GM12873 (cell line): ENCODE data around the gene FOXD3.

Experiments used
- TF ChIP-seq, protein P1 (sequence below): IDR thresholded peaks from 2 replicates; pipeline ENCODE4 v1.5.1; 2012; ENCODE audit warnings: low read depth, mild to moderate bottlenecking, moderate library complexity, low read length, control low read depth; ENCODE audit not compliant: insufficient read depth; ENCODE audit errors: missing control alignments

The FOXD3 gene

DNA sequence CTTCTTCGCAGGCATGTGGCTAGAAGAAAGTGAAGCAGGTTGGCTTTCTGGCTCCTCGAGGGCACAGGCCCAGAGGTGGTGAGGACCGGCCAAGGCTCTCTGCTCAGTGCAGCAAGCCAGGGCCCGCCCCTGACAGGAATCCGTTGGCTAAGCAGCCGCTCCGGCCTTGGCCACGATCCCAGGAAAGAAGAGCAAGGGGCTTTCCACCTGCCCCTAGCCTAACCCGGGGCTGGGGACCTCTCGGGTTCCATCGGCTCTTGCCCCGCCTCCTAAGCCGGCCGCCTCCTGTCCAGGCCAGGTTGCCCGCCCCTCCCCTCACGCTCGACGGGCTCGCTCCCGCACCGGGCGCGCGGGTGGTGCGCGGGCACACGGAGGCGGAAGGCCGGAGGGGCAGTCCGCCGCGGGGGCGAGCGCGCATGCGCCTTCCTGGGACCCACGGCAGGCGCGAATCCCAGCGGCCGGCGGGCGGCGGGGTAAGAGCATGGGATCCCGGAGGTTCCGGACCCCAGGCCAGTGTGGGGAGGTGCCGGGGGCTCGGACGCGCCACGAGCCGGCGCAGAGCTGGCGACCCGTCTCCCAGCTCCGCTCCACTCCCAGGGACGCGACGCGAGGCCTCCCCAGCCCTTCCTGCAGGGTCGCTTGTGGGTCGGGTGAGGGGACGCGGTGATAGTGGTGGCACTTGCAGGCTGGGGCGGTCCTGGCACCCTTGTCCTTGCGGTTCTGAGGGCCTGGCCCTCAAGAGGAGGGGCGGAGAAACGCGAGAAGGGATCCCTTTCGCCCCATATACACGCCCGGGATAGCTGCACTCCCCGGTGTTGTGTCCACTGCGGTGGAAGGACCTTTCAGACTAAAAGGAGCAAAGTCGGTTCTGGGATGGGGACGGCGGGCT lies 45.1 kb downstream of the FOXD3 start, which contains the start of gene ALG6:
ALG6 (plus strand) TSS at position 413 of the 889 bp plus-strand sequence. CDS start 3,351 bp downstream, outside the sequence.
- TF ChIP-seq, protein P1, sequence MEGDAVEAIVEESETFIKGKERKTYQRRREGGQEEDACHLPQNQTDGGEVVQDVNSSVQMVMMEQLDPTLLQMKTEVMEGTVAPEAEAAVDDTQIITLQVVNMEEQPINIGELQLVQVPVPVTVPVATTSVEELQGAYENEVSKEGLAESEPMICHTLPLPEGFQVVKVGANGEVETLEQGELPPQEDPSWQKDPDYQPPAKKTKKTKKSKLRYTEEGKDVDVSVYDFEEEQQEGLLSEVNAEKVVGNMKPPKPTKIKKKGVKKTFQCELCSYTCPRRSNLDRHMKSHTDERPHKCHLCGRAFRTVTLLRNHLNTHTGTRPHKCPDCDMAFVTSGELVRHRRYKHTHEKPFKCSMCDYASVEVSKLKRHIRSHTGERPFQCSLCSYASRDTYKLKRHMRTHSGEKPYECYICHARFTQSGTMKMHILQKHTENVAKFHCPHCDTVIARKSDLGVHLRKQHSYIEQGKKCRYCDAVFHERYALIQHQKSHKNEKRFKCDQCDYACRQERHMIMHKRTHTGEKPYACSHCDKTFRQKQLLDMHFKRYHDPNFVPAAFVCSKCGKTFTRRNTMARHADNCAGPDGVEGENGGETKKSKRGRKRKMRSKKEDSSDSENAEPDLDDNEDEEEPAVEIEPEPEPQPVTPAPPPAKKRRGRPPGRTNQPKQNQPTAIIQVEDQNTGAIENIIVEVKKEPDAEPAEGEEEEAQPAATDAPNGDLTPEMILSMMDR, result no peak

DNA sequence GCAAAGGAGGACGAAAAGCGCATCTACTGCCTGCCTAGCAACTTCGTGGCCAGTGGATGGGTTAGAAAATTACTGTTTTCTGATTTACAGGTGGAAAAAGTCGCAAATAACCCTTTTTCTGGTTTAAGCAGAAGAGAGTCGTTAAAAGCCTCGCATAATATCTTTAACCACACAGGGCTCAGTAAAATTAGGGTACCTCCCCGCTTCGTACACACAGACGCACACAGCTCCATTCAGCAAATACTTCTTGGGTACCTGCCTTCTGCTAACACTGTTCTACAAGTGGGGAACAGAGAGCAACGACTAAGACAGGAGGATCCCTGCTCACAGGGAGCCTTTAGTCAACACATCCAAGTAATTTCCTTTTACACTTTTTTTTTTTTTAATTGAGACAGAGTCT lies 45.8 kb downstream of the FOXD3 start:
- TF ChIP-seq, protein P1, result no peak
